Amniotic epithelial cell (primary cell): ENCODE data around the gene GAK.

Experiments
- DNase-seq: peaks from one replicate; pipeline ENCODE4 v3.0.0-alpha.2; 2010; ENCODE audit warnings: low read depth

Gene GAK

GRCh38 chr4:889516-889915 is 42.6 kb downstream of the GAK start:
- no peak for DNase-seq

GRCh38 chr4:888029-888428 is 44.1 kb downstream of the GAK start:
- no peak for DNase-seq

DNA sequence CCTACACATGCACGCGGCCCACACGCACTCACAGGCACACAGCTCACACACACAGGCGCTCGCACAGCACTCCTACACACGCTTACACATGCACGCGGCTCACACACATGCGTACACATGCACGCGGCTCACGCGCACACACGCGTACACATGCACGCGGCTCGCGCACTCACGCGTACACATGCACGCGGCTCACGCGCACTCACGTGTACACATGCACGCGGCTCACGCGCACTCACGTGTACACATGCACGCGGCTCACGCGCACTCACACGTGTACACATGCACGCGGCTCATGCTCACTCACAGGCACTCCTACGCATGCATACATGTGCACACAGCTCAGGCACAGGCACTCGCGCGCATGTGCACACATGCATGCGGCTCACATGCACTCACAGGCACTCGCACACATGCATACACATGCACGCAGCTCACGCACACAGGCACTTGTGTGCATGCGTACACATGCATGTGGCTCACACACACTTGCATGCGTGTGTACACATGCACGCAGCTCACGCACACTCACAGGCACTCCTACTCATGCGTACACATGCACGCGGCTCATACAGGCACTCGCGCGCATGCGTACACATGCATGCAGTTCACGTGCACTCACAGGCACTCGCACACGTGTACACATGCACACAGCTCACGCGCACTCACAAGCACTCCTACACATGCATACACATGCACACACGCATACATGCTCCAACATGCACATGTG is 44.9 kb downstream of the GAK start:
- DNase-seq, result no peak

DNA sequence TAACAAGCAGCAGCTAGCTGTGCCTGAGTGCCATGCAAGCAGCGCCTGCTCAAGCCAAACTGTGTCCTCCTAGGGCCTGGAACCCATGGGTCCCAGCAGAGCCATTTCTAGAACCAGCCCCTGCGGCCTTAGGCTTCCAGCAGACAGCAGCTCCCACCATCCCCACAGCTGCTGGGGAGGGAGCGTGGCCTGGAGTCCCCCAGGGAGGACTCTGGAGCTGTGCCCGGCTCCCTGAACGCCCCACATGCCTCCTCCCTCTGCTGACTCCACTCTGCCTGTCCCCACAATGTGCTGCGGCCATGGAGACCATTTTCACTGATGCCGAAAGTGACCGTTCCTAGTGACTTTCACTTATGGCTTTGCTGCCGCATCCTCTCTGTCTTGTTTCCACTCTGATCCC is 45.9 kb downstream of the GAK start:
- DNase-seq, result no peak

GRCh38 chr4:885353-885752 is 46.8 kb downstream of the GAK start:
- DNase-seq, result no peak

DNA sequence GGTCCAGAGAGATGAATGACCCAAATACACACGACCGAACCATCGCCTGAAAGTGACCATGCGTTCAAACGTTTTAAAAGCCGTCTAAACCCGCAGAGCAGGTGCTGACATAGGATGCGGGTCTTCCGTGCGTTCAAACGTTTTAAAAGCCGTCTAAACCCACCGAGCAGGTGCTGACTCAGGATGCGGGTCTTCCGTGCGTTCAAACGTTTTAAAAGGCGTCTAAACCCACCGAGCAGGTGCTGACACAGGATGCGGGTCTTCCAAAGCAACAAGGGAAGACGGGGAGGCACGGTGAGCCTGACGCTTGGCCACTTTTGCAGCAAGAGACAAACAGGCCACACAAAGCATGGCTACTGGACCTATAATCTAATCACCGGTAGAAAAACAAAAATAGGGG is 47.2 kb downstream of the GAK start:
- DNase-seq, result no peak

GRCh38 chr4:884259-884658 is 47.9 kb downstream of the GAK start:
- no peak for DNase-seq

DNA sequence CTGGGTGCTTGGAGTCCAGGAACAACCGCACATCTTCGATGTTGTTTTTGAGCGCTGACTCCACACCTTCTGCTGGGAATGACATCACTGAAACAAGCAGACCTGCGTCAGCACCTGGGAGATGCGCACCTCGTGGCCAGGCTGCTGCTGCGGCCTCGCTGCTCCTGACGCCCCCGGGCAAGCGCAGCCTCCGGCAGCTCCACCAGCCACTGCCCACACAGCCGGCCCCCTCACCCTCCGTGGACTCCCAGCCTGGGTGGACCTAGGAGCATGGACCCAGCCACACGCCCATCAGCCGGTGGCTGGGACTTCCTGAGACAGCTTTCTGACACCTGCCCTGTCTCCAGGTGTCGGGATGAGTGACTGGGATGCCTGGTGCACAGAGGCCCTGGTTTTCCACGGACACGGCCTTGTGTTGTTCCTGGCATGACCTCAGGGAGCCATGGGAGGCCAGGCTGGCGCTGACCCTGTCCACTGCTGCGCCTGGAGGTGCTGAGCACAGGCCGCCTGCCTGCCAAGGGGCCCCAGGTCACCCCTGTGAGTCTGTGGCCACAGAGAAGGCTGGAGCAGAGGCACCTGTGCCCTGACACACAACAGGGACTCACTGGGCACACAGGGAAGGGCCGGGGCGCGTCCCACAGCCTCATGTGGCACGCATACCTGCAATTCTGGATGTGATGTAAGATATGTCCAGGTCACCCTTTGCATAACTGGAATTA is 48.6 kb downstream of the GAK start:
- no peak for DNase-seq

DNA sequence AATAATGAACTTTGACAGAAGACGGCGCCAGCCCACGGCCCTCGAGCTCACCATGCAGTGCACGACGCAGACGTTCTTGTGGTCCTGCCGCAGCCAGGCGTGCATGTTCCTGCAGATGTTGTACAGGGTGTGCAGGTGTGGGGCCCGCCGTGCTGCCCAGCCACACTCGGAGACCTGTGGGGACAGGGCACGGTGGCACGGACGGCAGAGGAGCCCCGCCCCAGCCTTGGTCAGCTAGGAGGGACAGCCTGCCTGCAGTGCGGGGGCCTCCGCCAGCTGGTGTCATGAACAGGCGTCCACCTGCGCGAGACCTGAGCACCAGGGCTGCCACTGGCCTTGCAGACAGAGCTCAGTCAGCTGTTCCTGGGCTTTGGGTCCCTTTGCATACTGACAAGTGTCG is 49.5 kb downstream of the GAK start:
- DNase-seq, result no peak

- no peak for DNase-seq
Measured at GRCh38 chr4:881709-882108, 50.4 kb downstream of the GAK start.

DNA sequence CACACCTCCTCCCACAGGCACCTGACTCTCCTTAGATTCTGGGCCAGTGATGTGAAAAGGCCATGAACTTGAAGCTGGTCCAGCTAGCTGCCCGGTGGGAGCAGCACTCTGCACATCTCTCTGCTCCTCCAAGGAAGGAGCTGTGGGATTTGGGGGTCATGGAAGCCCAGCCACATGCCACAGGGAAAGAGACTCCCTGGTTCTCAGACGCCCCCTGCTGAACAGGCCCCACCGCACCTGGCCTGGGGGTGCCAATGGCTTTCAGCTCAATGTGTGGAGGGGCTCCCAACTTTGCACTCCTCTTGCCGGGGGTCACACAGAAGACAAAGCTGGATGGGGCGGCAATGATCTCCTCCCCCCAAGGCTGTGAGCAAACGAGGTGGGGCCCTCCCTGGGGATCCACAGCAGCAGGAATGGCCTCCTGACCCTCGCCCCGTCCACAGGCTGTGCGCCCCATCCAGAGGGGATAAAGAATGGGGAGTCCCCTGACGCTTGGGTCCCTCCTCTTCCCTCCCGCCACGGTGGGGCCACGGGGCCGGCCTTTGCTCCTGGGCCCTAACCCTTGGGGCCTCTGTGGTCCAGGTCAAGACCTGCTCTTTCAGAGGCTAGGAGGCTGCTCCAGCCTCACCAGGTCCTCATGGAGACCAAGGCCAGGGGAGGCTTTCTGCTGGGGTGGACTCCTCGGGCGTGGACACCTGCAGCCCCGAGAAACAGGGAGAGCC is 51.3 kb downstream of the GAK start:
- DNase-seq, result no peak

DNA sequence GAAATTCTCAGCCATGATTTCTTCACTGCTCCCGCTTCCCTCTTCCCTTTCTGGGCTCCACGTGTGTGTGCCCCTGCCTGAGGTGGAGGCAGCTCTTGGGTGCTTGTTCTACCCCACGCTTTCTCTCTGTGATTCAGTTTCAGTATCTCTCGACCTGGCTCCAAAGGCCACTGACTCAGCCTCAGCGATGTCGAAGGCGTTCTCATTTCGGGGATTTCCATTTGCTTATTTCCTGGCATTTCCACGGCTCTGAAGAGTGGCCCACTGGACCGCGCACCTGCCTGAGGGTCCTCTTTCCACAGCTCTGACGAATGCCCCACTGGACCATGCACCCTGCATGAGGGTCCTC is 52.4 kb downstream of the GAK start:
- DNase-seq, result peak; percentile 2

- DNase-seq, result no peak
Measured at GRCh38 chr4:878796-879728, 53.1 kb downstream of the GAK start.

GRCh38 chr4:877502-877901 is 54.6 kb downstream of the GAK start:
- no peak for DNase-seq

- DNase-seq, result no peak
Measured at GRCh38 chr4:876780-877179, 55.3 kb downstream of the GAK start.

GRCh38 chr4:875818-876423 is 56.2 kb downstream of the GAK start:
- DNase-seq, result no peak

DNA sequence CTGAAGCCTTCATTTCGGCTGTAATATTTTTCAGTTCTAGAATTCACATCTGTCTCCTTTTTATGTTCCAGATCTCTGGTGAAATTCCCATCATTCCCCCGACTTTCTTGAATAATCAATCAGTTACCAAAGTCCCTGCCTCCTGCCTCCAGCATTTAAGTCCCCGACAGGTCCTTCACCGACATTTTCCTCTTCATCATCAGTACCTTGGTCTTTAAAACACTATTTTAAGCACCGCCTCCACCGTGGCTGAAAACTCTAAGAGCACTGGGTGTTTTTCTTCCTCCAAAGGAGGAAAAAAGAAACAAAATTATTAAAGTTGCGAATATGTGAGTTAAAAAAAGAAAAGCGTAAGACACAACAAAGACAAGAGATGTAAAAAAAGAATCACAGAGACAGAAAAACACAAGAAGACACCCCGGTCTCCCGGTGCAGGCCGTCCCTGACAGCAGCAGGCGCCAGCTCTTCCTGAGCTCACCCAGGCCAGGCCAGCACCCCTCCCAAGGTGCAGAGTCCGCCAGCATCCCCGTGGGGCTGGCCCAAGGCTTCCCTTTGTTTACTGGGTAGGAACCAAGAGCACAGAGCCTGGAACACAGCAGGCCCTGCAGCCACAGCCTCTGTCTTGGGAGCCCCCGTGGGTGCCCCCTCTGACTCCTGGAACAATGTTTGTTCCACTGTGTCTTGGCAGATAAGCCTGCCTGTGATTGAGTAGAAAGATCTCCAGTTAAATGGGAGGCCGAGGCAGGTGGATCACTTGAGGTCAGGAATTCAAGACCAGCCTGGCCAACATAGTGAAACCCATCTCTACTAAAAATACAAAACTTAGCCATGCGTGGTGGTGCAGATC is 56.9 kb downstream of the GAK start:
- no peak for DNase-seq

DNA sequence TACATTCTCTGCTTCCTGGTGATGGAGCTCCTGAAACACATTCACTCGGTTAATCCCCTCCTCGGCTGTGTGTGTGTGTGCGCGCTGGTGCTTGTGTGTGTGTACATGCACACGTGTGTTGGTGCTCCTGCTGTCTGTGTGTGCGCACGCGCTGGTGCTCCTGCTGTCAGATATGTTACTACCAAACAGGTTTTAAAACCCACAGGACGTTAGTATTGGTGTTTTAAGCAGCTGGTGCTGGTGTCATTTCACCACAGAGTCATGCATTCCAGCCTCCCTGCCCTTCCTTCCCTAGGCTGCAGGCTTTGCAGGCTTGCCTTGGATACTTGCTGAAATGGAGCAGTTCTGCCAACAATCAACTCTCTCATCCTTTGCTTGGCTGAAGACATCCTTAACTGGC is 58.1 kb downstream of the GAK start:
- DNase-seq, result no peak

DNA sequence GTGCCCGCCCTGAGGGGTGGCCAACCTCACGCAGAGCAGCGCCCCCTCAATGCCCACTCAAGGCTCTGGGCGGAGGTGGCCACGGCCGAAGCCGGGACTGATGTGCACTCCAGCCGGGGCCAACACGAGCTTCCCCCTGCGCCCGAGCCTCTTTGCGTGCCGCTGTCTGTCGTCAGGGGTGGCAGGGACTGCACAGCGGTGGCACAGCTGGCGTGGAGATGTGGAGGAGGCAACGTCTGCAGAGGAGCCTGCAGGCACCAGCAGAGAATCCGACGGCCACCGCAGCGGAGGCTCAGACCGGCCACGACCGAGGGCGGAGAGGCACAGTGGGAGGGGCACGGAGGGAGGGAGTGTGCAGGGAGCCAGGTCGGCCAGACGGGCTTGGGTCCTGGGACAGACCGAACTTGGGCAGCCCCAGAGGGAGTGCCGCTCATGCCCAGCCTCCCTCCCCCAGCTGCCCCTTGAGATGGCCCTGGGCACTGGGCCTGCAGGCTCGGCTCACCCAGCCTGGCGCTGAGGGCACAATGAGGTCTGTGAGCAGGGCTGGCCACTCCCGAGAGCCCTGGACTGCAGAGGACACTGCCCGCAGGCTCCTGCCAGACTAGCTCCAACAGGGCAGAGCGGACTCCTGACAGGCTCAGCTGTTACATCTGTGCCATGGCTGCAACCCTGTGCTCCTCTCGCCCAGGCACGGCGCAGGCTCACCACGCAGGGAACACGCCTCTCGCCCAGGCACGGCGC is 59.7 kb downstream of the GAK start:
- DNase-seq, result no peak

- DNase-seq, result no peak
Measured at GRCh38 chr4:871484-871883, 60.6 kb downstream of the GAK start.
